Activated CD8-positive, alpha-beta T cell treated with anti-CD3 and anti-CD28 coated beads, Interleukin-2, amount 10 ng/mL, durations not matched to agents 7 days and 5 days (primary cell): ENCODE data around the gene ELF4. TPM values are rescaled to one million over a fixed set of nuclear protein-coding genes. Genes with fewer than 3 reads are reported as not detected.
"Not testable (repeated sequence)": the region's sequence is repeated elsewhere in the genome, so short reads cannot be mapped to it uniquely, and the experiment has no call there.

Experiments
- ATAC-seq: fragments of 150-1000 bp; cut with Tn5 transposase; one replicate; pipeline ENCODE4 v1.10.0; 2021; ENCODE audit warnings: moderate library complexity
- CTCF ChIA-PET: fragments of 350-600 bp; sonication (Branson Sonifier 250); formaldehyde crosslinking; loops from one replicate; lab custom pipeline; 2021; ENCODE audit warnings: antibody characterized with exemption; lab: Charles Lee
- POLR2A ChIA-PET: fragments of 350-600 bp; sonication (Branson Sonifier 250); formaldehyde crosslinking; loops from one replicate; lab custom pipeline; 2021; ENCODE audit warnings: antibody characterized with exemption; lab: Charles Lee
- DNase-seq: peaks from one replicate; pipeline ENCODE4 v3.0.0-alpha.2; 2020
- H3K27ac Mint-ChIP-seq: one replicate; pipeline ENCODE4 v1.8.0; 2021; ENCODE audit warnings: mild to moderate bottlenecking, mixed read lengths
- H3K27me3 Mint-ChIP-seq: one replicate; pipeline ENCODE4 v1.8.0; 2021; ENCODE audit warnings: low read depth, mixed read lengths
- H3K36me3 Mint-ChIP-seq: one replicate; pipeline ENCODE4 v1.8.0; 2021; ENCODE audit warnings: low read depth, mixed read lengths
- H3K4me1 Mint-ChIP-seq: one replicate; pipeline ENCODE4 v1.8.0; 2021; ENCODE audit warnings: low read depth, mixed read lengths
- H3K4me3 Mint-ChIP-seq: one replicate; pipeline ENCODE4 v1.8.0; 2021; ENCODE audit warnings: mild to moderate bottlenecking, mixed read lengths
- H3K9me3 Mint-ChIP-seq: one replicate; pipeline ENCODE4 v1.8.0; 2022; ENCODE audit warnings: mixed read lengths; ENCODE audit not compliant: insufficient read depth
- total RNA-seq, 2 experiments: library from RNA; stranded (reverse); gene quantifications; one replicate each; pipeline ENCODE4 v1.2.3, GENCODE V29; 2021

ELF4 gene
- total RNA-seq, 2 experiments from 2014 or later = 38.2 to 39.0 TPM

DNA sequence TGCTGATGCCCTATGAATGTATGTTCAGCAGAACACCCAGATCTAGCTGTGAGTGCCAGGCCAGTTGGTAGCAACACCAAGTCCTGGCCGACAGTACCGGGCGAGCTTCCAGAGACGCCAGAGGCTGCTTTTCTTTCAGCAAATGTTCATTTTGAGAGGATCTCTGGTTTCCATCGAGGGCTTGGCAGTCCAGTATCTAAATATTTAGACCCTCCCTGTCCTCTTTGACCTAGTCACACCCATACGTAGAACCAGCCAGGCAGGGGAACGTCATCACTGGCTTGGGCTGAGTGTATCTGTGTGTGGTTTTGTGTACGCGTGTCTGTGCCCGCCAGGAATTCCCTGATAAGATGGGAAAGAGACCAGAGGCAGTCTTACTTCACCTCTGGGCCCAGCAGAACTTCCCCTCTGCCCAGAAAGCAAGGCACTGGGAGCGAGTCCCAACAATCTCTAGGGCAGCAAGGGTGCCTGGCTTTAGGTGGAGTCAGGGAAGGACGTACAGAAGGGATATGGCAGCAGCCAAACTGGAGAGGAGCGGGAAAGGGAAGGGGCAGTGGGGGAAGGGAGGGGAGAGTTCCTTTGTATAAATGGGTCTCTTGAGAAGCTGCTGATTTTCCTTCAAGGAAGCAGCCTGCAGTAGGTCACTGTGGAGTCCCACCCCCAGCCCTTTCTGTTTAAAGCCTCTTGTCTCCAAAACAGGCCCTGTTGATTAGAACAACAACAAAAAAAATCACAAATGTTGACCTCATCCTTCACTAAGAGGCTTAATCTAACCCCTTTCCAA is 15.0 kb upstream of the ELF4 start:
- POLR2A ChIA-PET = no interaction called here
- Mint-ChIP-seq H3K4me1 (peaks cover 6% of the 10 kb centered on the region), H3K4me3 (no peak overlapping the region), H3K27me3 (no peaks in the 10 kb centered on the region), H3K36me3 (peaks cover 15% of the 10 kb centered on the region), H3K27ac (peak overlapping the region; percentile 34), H3K9me3 (no peaks in the 10 kb centered on the region)
- CTCF ChIA-PET = no interaction called here
- ATAC-seq = no peak
- no peak for DNase-seq

DNA sequence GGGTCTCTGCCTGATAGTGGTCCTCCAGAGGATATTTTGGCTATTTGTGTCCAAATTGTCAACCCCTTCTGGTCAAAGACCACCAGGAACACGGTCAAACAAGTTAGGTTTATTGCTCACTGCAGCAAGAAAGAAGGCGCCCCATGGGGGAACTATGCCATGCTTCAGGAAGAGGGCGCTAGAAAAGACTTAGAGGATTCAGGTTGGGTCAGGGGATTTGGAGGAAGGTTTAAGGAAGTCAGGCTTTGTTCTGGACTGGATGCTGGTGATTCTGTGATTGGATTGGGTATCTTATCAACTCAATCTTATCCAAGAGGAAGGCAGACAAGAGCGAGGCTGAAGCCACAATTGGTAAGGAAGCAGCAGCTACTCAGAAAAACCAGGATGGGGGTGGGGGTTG is 14.3 kb upstream of the ELF4 start:
- DNase-seq = no peak
- Mint-ChIP-seq H3K4me3 (no peak overlapping the region), H3K27me3 (no peaks in the 10 kb centered on the region), H3K36me3 (peaks cover 15% of the 10 kb centered on the region), H3K9me3 (no peaks in the 10 kb centered on the region), H3K4me1 (peaks cover 13% of the 10 kb centered on the region), H3K27ac (no peak overlapping the region)
- no peak for ATAC-seq
- ChIA-PET POLR2A (no interaction called here), CTCF (no interaction called here)

DNA sequence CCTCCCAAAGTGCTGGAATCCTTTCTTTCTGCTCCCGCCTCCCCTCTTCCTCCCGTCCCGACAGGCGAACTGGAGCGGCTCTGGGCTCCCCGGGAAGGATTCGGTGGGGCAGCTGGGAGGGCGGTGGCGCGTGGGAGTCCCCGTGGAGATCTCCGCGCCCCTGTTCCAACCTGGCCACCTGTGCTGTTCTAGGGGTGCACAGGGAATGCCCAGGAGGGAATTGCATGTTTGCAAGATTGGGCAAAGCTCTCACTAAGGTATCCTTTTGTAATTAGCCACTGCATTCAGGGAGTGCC is 11.2 kb upstream of the ELF4 start:
- no peak for ATAC-seq
- CTCF ChIA-PET = interaction anchor here (0.7 to 5.6 kb wide), 10 partner anchors 9 to 70 kb away, joined by 3 to 72 read pairs (median 4); no protein-coding TSS in a partner anchor
- Mint-ChIP-seq H3K4me1 (peaks cover 28% of the 10 kb centered on the region), H3K9me3 (no peaks in the 10 kb centered on the region), H3K36me3 (peaks cover 3% of the 10 kb centered on the region), H3K27ac (no peak overlapping the region), H3K4me3 (no peak overlapping the region), H3K27me3 (no peaks in the 10 kb centered on the region)
- POLR2A ChIA-PET = interaction anchor here (1.0 to 2.1 kb wide), 5 partner anchors 14 to 41 kb away, joined by 3 to 5 read pairs (median 4); no protein-coding TSS in a partner anchor
- no peak for DNase-seq

DNA sequence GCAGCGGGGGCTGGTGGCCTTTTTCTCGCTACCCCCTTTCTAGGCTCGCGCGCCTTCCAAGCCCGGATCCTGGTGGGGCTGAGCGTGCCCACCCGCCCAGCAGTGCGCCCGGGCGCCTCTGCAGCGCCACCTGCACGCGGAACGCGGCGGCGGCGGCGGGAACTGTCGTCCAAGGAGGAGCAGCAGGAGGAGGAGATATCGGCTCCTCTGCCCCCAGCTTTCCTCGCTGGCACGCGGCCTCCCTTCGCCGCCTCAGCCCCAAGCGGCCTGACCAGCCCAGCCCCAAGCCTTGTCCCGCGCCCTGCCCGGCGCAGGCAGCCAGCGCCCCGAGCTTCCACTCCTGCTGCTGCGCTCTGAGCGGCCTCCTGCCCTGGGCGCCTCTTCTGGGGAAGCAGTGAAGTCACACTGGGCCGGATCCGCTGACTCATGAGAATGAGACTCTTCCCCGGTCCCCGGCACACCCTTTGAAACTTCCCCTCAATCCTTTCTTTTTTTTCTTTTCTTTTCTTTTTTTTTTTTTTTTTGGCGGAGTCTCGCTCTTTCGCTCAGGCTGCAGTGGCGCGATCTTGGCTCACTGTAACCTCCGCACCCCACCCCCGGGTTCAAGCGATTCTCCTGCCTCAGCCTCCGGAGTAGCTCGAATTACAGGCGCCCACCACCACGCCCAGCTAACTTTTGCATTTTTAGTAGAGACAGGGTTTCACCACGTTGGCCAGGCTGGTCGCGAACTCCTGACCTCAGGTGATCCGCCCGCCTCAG is 10.6 kb upstream of the ELF4 start:
- Mint-ChIP-seq H3K27ac (no peak overlapping the region), H3K27me3 (no peaks in the 10 kb centered on the region), H3K4me3 (peak overlapping the region; percentile 63), H3K4me1 (peaks cover 28% of the 10 kb centered on the region), H3K9me3 (no peaks in the 10 kb centered on the region), H3K36me3 (peaks cover 3% of the 10 kb centered on the region)
- ChIA-PET CTCF (interaction anchor here (0.7 to 5.6 kb wide), 10 partner anchors 9 to 71 kb away, joined by 3 to 72 read pairs (median 4); no protein-coding TSS in a partner anchor), POLR2A (interaction anchor here (1.0 to 2.1 kb wide), 5 partner anchors 15 to 41 kb away, joined by 3 to 5 read pairs (median 4); no protein-coding TSS in a partner anchor)
- ATAC-seq = peak; percentile 94
- peak; percentile 71 for DNase-seq

DNA sequence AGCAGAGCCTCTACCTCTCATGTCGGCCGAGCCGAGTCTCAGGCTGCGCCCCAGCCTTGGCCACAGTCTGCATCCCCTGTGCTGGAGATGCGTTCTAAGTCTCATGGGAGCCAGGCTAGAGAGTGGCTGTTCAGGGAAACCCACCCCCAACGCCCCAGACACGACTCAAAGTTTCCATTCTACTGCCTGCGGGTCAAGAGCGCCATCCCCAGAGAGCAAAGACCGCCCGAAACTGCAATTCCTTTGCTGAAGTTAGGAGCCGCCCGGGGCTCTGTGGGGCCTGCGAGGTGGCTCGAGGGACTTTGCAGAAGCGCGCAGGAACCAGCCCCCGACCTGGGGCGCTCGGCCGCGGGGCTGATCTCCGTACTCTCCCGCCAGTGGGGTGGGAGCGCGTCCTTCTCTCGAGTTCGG is 10.0 kb upstream of the ELF4 start:
- ATAC-seq = peak; percentile 56
- peak overlapping the region; percentile 60 for H3K27ac Mint-ChIP-seq

DNA sequence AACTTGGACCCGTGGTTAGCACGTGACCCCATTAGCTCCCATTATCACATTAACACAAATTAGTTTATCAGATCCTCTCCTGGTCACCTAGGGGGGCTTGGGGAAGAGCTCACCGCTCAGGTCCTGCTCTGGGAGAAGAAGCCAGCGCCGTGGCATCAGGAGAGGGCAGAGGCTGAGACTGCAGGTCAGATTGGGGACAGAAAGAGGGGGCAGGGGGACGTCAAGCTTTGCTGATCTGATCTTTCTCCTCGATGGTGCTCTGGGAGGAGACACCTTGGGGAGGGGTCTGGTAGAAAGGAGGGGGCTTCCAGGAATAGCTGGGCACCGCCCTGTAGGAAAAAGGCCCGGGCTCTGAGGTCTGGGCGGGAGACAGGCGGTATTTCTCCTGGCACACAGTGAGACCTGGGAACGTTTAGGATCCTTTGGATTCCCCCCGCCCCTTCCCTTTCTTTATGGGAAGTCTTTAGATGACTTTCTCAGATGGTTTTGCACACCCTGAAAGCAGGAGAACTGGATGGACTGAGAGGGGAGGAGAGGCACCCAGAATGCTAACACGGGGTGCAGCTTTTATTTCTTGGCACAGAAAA is 9.1 kb upstream of the ELF4 start:
- Mint-ChIP-seq H3K36me3 (peaks cover under 1% of the 10 kb centered on the region), H3K4me1 (peaks cover 36% of the 10 kb centered on the region), H3K9me3 (no peaks in the 10 kb centered on the region), H3K27me3 (no peaks in the 10 kb centered on the region), H3K27ac (peak overlapping the region; percentile 39), H3K4me3 (no peak overlapping the region)
- ATAC-seq (no peak), DNase-seq (no peak)
- CTCF ChIA-PET = interaction anchor here (0.6 to 5.6 kb wide), 13 partner anchors 10 to 219 kb away, joined by 3 to 72 read pairs (median 3); no protein-coding TSS in a partner anchor
- POLR2A ChIA-PET = interaction anchor here (0.6 to 1.1 kb wide), 3 partner anchors 10 to 34 kb away, joined by 3 to 6 read pairs (median 3); no protein-coding TSS in a partner anchor

More for the DNA sequence above, 10.0 kb upstream of the ELF4 start:
- Mint-ChIP-seq H3K27me3 (no peaks in the 10 kb centered on the region), H3K4me1 (peaks cover 28% of the 10 kb centered on the region), H3K36me3 (peaks cover 3% of the 10 kb centered on the region), H3K4me3 (peak overlapping the region; percentile 63), H3K9me3 (no peaks in the 10 kb centered on the region)
- ChIA-PET CTCF (interaction anchor here (0.9 to 5.6 kb wide), 10 partner anchors 12 to 72 kb away, joined by 3 to 72 read pairs (median 5); no protein-coding TSS in a partner anchor), POLR2A (interaction anchor here (1.0 to 1.6 kb wide), 3 partner anchors 34 to 40 kb away, joined by 4 to 6 read pairs (median 5); no protein-coding TSS in a partner anchor)
- no peak for DNase-seq

DNA sequence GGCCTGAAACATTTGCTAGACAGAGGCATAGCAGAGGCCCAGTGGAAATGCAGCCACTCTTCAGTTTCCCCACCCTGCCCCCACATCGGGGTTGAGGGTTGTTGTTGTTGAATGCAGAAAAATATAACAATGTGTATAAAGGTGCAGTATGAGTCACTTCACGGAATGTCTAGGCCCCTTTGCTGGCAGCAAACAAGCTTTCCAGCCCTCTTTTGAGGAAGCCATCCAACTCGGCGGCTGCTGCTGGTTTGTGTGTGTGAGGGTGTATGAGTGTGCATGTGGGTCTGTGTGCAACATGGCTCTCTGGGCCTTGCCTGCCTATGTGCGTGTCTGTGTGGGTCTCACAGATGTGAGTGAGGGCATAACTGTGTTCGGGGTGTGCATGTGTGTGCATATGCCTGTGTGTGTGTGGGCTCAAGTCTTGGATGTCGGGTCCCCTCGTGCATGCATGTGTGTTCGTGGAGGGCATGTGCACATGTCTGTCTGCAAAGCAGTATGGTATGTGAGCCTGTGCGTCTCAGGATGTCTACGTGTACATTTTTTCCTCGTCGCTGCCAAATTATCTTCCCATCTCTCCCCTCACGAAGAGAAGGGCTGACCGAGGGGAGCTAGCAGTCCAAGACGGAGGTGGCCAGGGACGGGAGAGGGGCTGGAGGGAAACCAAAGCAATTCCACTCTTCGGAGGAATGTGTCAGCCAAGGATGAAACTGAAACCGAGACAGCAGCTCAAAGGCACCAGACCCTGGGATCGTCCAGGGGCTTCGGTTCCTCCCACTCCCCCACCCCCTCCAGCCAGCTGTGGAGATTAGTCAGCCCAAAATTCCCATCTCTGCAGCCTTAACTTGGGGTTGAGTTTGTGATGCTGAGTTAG is 8.4 kb upstream of the ELF4 start:
- Mint-ChIP-seq H3K27me3 (no peaks in the 10 kb centered on the region), H3K4me3 (peak overlapping the region; percentile 40), H3K36me3 (no peaks in the 10 kb centered on the region), H3K27ac (no peak overlapping the region), H3K4me1 (peaks cover 43% of the 10 kb centered on the region), H3K9me3 (no peaks in the 10 kb centered on the region)
- POLR2A ChIA-PET = interaction anchor here (1.1 kb wide), 1 partner anchor 14 kb away, joined by 3 read pairs; no protein-coding TSS in a partner anchor
- no peak for ATAC-seq
- CTCF ChIA-PET = interaction anchor here (0.6 to 5.6 kb wide), 9 partner anchors 10 to 218 kb away, joined by 3 to 72 read pairs (median 3); no protein-coding TSS in a partner anchor
- DNase-seq = no peak

DNA sequence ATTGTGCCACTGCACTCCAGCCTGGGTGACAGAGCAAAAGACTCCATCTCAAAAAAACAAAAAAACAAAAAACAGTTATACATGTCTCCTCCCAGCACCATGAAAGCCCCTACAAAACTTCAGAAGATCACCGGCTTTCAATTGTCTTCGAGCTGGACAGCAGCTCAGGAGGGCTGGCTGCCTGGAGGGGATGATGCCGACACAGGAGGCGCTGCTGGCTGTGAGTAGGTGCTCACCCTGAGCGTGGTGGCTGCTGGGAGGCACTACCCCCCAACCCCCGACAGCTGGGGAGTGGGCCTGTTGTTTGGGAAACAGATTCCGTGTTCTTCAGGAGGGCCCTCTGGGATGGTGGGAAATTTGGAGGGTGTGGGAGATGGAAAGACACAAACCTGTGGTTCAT is 6.9 kb upstream of the ELF4 start:
- CTCF ChIA-PET = interaction anchor here (1.4 to 2.3 kb wide), 2 partner anchors 30 to 37 kb away, joined by 3 to 7 read pairs; no protein-coding TSS in a partner anchor
- DNase-seq (no peak), ATAC-seq (no peak)

DNA sequence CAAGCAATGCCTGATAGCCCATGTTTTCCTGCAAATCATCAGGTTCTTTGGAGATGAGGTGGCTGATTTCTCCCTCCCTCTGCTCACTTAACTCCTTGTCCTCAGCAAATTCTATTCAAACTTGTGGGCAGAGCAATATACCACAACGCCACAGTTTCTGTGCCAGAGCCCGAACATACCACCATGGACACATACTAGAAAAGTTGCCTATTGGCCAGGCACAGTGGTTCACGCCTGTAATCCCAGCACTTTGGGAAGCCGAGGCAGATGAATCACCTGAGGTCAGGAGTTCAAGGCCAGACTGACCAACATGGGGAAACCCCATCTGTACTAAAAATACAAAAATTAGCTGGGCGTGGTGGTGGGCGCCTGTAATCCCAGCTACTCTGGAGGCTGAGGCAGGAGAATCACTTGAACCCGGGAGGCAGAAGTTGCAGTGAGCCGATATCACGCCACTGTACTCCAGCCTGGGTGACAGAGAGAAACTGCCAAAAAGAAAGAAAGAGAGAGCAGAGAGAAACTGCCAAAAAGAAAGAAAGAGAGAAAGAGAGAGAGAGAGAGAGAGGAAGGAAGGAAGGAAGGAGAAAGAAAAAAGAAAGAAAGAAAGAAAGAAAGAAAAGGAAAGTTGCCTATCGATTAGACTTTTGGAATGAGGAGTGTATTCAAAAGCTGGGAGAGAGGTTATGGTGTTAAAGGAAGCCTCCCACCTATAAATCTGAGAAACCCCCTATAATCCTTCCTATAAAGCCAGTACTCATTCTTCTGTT is 5.0 kb upstream of the ELF4 start:
- not testable (repeated sequence) for H3K9me3 Mint-ChIP-seq

More for the DNA sequence above, 6.9 kb upstream of the ELF4 start:
- no peak overlapping the region for H3K27ac Mint-ChIP-seq
- POLR2A ChIA-PET = no interaction called here
- peaks cover 43% of the 10 kb centered on the region for H3K4me1 Mint-ChIP-seq
- no peaks in the 10 kb centered on the region for H3K27me3 Mint-ChIP-seq
- H3K9me3 Mint-ChIP-seq = no peaks in the 10 kb centered on the region
- H3K36me3 Mint-ChIP-seq = no peaks in the 10 kb centered on the region
- no peak overlapping the region for H3K4me3 Mint-ChIP-seq

DNA sequence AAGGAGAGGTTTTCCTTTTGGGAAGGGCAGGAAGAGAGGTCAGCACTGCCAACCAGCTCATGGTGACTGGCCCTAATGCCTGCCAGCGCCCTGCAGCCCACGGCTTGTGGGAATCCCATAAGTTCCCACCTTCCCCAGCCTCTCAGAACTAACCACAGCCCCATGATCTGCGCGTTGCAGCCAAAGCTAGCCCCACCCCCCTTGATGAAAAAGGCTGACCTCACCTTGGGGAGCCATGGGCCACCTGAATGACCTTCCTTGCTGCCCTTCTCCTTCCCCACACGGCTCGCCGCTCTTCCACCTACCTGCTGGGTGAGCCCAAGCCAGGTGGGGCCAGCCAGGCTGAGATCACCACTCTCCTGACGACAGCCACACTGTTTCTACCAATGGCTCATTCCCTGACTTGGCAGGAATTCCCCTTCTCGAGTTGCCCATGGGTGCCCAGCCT is 3.9 kb upstream of the ELF4 start:
- DNase-seq = no peak
- Mint-ChIP-seq H3K9me3 (no peaks in the 10 kb centered on the region), H3K27ac (no peak overlapping the region), H3K4me1 (peaks cover 31% of the 10 kb centered on the region), H3K4me3 (no peak overlapping the region), H3K36me3 (peaks cover 2% of the 10 kb centered on the region), H3K27me3 (no peaks in the 10 kb centered on the region)
- ChIA-PET CTCF (no interaction called here), POLR2A (no interaction called here)
- no peak for ATAC-seq

More for the DNA sequence above, 5.0 kb upstream of the ELF4 start:
- CTCF ChIA-PET = interaction anchor here (2.3 kb wide), 1 partner anchor 35 kb away, joined by 7 read pairs; no protein-coding TSS in a partner anchor
- H3K4me3 Mint-ChIP-seq, DNase-seq, ATAC-seq, H3K36me3 Mint-ChIP-seq, H3K27ac Mint-ChIP-seq, H3K27me3 Mint-ChIP-seq, POLR2A ChIA-PET: not testable (repeated sequence)
- H3K4me1 Mint-ChIP-seq = peaks cover 42% of the 10 kb centered on the region
